Fibroblast of pulmonary artery (primary cell): Measurements from ENCODE around the gene CDYL2.

Experiments
- DNase-seq: peaks from one replicate; pipeline ENCODE4 v3.0.0-alpha.2; 2010; ENCODE audit warnings: low read depth
- H3K4me3 ChIP-seq: replicated peaks from 2 replicates; pipeline ENCODE4 v1.5.1; 2011; ENCODE audit warnings: low read depth, mild to moderate bottlenecking, control low read depth, low read length, moderate library complexity
- CTCF ChIP-seq: IDR thresholded peaks from 2 replicates; pipeline ENCODE4 v1.5.1; 2011; ENCODE audit warnings: mild to moderate bottlenecking, control low read depth, low read length, inconsistent platforms; ENCODE audit errors: missing control alignments

Gene CDYL2

GRCh38 chr16:80569440-80570105 is 234.8 kb downstream of the CDYL2 start:
- no peak overlapping the region for H3K4me3 ChIP-seq
- TF ChIP-seq CTCF: no peak
- DNase-seq: peak; percentile 44

- TF ChIP-seq CTCF: no peak
- DNase-seq: no peak
- no peak overlapping the region for H3K4me3 ChIP-seq
Observed at GRCh38 chr16:80564394-80564793, 240.0 kb downstream of the CDYL2 start.

GRCh38 chr16:80563066-80563465 is 241.3 kb downstream of the CDYL2 start:
- DNase-seq: no peak
- no peak overlapping the region for H3K4me3 ChIP-seq
- no peak for TF ChIP-seq CTCF

- no peak for DNase-seq
- H3K4me3 ChIP-seq: no peak overlapping the region
- TF ChIP-seq CTCF: no peak
Observed at GRCh38 chr16:80559369-80559768, 245.0 kb downstream of the CDYL2 start.

- TF ChIP-seq CTCF: no peak
- no peak for DNase-seq
- H3K4me3 ChIP-seq: no peak overlapping the region
Observed at GRCh38 chr16:80557037-80557436, 247.4 kb downstream of the CDYL2 start.

GRCh38 chr16:80556481-80556880 is 247.9 kb downstream of the CDYL2 start:
- no peak overlapping the region for H3K4me3 ChIP-seq
- TF ChIP-seq CTCF: no peak

GRCh38 chr16:80554033-80554432 is 250.4 kb downstream of the CDYL2 start:
- no peak for TF ChIP-seq CTCF
- no peak for DNase-seq
- no peak overlapping the region for H3K4me3 ChIP-seq

More at GRCh38 chr16:80556481-80556880, 247.9 kb downstream of the CDYL2 start:
- no peak for DNase-seq
